NCI-H526 (cell line): ENCODE data around the gene MTG2.
A peak's percentile ranks its signal among the peaks of the same experiment; 100 is the strongest.

Experiments used
- DNase-seq, 2 experiments: peaks; one replicate each; lab custom pipeline; 2025; lab: John Stamatoyannopoulos, UW

The MTG2 gene

DNA sequence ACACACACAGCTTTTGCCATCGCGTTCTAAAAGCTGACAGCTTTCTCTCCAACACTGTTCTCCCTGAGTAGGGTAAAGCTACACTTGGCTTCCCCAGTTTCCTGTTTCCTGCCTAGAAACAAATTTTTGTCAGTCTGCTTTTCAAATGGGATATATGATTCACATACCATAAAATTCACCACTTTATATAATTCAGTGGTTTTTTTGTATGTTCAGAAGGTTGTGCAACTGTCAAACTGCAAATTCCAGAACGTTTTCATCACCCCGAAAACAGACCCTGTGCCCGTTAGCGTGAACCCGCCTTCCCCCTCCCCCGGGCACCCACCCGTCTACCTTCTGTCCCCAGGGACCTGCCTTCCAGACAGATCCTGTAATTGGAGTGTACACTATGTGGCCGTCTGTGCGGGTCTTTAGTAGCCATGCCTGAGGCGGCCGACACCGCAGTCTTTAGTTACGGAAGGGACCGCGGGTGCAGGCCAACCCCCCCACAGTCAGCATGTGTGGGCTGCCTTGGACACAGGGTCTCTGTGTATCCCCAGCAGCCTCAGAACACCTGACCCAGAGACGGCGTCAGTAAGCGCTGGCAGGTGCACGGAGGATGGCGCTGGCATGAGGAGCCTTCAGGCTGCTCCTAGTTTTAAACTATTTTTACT is 20.7 kb downstream of the MTG2 start:
- peak in 1 of 2 experiments; percentile 79 for DNase-seq

DNA sequence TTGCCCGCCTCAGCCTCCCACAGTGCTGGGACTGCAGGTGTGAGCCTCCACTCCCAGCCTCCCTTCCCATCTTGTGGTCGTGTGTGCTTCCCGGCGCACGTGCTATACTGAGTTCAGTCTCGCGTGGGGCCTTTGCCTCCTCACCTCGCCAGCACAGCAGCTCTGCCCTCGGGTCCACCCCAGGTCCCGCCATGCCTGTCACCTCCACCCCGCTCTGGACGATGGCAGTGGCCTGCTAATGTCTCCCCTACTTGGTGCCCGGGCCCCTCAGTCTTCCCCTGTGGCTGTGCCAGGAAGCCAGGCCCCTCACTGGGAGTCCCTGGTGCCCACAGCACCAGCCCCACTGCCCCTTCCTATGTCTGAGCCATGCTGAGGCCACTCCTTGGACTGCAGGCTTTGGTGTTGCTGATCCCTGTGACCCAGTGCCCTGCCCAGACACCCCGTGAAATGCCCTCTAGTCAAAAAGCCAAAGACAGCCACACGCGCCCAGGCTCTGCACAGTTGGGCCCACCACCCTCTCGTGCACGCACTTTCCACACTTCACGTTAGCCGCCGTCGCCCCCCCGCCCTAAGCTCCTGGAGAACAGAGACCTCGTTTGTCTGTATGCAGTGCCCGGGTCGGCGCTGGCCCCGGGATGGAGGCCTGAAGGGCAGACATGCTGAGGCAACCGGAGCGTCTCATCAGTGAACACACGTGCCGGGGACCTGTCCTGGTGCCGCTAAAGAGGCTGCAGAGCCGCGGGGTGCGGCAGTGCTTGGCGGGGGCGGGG is 23.0 kb downstream of the MTG2 start:
- no peak for DNase-seq

DNA sequence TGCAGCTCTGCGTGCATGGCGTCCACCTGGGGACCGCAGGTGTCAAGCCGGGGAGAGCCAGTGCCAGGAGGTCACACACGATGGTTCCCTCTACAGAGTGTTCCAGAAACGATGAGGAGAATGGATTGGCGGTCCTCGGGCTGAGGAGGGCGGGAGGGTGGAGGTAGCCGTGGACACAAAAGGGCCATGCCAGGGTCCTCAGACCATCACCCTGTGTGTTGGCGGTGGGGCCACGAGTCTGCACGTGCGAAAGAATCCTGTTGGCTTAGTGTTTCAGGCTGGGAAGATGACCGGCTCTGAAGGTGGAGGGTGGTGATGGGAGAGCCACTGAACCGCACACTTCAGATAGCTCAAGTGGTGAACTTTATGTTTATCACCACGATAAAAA is 23.6 kb downstream of the MTG2 start:
- no peak for DNase-seq

DNA sequence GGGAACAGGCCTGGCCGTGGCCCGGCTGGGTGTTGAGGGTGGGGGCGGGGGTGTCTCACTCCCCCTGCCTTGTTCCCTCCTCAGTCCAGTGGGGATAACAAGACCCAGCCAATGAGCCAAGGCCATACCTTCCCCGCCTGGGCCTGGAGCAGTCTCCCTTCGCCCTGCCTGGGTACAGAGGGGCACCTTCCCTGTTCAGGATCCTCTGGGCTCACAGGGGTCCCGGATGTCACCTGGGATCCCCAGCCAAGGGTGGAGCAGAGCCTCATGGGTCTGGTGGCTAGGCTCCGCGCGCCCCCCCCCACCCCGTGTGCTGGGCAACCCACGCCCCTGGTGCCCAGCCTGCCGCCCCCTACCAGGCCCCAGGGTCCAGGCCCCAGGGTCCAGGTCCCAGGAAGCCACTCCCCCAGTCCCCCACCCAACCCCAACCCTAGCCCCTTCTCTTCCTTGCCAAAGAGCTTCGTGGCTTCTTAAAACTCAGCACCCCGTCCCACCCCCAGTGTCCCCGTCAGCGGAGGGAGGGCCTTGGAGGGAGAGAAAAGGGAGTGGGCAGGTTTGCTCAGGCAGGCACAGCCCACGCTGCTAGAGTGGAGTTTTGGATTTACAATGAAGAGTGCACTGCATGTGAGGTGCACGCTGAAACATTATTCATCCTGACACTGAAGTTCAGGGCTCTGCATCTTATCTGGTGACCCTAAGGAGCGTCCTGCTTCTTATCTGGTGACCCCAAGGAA is 25.4 kb downstream of the MTG2 start:
- no peak for DNase-seq

DNA sequence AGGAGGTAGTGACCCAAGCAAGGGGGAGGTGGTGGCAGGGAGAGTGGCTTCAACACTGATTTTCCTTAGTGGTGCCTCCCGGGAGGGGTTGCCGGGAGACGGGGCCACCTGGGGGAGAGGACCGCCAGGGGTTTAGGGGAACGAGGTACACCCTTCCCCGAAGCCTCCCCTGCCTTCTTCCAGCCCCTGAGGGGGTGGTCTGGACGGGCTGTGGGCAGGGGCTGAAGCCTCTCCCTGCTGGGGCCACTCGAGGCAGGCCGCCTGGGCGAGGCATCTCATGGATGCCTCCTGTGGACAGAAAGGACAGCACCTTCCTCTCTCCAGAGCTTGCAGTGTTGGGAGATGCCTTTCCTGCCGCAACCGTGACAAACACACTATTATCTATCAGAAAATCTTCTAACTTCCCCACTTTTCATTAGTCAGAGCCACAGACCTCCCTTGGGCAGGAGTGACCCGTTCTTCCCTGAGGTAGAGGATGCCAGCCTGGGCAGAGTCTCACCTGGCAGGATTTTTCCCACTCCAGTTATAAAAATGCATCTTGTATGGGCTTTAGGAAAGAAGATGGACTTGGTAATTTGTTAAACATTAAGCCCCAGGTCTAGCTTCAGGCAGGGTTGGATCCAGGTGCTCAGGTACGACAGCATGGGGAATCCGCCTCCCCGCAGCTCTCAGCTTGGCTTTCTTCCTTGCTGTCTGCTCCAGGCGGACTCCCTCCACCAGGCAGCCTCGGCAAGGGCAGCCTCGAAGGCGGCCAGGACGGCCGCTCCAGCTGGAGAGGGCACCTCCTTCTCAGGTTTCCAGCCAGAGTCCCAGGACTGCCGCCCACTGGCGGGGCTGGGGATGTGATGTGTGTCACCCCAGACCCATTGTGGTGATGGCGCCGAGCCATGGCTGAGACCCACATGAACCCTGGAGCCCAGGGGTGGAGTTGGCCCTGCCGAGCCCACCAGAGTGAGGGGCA is 26.2 kb downstream of the MTG2 start:
- DNase-seq = peak in 1 of 2 experiments; percentile 60

DNA sequence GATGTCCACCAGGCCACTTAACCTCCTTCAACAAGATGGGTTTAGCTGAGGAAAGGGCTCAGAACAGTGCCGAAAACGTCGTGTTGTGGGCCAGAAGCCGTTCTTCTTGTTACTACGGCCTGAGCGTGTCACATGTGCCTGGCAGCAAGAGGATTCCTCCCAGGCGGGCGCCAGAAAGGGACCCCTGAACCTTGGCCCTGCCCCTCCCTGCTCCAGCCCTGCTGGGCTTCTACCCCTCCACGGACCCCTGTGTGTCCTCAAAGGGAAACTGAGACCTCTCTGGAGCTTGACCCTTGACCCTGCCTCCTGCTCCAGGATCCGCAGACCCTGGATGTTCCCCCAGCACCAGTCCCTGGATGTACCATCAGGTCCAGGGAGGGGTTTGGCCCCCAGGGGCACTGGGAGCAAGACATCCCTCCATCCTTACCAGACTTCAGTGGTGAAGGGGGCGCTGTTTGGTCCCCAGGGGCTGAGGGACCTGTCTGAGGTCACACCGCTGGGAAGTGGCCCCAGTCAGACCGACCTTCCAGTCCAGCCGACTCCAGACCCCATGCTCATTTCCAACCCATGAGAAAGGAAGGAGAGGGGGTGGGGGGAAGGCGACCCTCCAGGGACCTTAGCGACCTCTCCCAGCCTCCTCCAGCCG is 27.1 kb downstream of the MTG2 start:
- no peak for DNase-seq

DNA sequence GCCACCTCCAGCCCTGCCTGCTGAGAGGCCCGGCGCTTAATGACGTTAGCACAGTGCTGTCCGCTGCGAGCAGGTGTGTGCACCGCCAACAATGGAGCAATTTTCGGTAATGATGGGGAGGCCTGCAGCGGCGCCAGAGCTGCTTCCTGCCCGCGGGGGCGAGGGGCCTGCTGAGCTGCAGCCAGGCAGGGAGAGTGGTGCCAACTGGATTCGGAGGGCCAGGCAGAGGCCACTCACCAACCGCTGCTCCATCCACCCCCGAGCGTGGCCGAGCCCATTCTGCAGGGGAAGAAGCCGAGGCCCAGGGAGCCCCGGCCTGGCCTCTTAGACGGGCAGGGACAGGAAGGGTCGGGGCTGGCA is 27.6 kb downstream of the MTG2 start:
- peak in 1 of 2 experiments; percentile 62 for DNase-seq

DNA sequence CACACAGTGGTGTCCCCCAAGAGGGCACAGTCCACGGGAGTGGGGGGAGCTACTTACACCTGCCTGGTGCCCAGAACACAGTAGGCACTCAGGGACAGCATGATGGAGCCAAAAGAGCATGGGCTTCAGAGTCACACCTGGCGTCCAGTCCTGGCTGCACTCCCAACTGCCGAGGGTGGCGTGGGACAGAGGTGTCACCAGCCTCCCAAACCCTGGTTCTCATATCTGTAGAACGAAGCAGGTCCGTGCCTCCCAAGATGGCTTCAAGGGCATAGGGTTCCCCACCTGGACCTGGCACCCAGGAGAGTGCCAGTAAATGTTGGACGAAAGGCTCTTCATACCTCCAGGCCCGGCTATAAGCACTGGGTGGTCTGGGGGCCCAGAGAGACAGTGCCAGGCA is 28.4 kb downstream of the MTG2 start:
- no peak for DNase-seq

DNA sequence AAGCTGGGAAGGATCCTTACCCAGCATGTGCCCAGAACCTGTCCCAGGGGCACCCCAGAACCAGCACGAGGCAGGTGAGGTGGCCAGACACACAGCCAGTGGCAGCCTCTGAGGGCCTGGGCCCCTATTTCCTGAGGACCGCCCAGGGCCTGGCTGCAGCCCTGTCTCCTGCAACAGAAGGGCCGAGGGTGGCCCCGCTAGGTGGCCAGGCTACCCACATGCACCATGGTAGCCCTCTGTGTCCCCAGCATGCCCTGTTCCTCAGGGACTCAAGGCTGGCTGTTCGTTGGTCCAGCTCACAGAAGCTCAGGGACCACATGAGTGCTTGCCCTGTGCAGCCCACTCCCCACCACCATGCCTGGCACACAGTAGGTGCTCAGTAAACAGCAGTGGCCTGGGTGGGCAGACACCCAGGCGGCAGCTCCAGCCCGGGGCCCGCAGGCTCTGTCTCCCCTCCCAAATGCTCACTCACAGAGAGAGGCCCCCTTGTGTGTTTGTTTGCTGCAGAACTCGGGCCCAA is 29.0 kb downstream of the MTG2 start:
- DNase-seq = no peak

DNA sequence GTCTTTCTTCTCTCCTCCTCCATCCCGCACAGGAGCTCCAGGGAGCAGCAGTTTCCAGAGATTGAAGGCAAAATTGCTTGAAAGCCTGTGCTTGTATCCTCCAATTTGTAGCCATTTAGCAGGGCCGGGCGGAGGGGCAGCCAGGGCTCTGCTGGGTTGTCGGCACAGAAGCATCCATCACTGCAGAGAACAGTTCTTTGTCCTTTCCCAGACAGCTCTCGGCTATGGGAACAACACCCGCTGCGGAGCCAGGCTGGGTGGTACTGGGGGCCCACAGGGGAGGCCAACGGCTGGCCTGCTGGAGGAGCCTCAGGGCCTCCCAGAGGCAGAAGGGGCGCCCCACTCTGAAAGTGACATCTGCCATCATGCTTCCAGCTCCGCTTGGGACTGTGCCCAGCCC is 29.5 kb downstream of the MTG2 start:
- DNase-seq = peak in 1 of 2 experiments; percentile 29

DNA sequence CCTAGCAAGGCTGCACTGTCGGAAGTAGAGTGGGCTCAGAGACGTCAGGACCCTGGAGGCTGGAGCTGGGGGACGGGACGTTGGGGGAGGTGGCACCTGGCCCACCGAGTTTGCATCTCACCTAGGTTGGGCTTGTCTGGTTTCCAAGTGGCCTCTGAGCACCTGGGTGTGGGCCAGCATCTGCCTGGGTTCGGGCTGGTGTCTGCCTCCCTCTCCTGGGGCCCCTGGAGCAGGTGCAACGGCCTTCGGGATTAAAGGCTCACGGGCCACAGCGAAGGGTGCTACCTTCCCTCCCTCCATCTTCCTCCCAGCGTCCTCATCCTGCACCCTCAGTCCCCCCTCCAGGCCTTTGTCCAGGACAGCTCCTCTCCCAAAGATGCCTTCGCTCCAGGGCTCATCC is 31.2 kb downstream of the MTG2 start:
- DNase-seq = peak in 1 of 2 experiments; percentile 79

DNA sequence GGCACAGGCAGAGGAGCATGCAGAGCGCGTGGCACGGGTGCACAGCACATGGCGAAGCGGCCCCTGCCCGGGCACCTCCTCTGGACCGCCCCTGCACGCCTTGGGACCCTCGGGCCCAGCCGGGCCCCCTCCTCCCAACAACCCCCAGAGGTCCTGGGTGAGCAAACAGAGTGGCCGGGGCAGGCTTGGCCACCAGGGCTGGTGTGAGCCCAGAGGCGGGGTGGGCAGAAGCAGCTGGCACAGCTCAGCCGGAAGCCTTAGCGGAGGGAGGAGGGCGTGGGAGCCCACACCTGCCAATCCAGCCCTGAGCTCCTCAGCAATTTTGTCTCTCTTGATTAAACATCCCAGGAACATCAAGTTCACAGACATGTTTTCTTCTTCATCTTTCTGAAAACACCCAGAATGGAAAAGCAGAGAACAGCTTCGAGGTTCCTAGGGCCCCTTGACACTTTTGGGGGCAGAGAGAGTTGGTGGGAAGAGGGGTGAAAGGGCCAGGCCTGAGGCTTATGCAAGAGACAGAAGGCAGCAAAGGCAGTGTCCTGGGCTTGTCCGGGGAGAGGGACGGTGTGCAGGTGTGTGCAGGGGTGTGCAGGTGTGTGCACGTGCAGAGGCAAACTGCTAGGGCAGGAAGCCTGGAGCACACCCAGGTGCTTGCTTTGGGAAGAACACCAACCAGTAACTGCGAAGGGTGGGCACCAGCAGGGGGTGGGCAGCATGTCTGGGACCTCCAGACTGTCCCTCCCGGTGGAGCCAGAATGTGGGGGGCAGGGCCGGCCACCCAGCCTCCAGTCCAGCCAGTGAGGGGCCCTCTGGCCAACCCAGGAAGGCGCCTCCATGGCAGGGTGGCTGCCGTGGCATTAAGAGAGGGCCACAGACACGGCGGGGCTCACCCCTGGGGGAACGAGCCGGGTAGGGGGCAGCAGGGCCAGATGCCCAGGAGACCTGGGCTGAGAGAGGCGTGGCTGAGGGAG is 32.5 kb downstream of the MTG2 start:
- no peak for DNase-seq

DNA sequence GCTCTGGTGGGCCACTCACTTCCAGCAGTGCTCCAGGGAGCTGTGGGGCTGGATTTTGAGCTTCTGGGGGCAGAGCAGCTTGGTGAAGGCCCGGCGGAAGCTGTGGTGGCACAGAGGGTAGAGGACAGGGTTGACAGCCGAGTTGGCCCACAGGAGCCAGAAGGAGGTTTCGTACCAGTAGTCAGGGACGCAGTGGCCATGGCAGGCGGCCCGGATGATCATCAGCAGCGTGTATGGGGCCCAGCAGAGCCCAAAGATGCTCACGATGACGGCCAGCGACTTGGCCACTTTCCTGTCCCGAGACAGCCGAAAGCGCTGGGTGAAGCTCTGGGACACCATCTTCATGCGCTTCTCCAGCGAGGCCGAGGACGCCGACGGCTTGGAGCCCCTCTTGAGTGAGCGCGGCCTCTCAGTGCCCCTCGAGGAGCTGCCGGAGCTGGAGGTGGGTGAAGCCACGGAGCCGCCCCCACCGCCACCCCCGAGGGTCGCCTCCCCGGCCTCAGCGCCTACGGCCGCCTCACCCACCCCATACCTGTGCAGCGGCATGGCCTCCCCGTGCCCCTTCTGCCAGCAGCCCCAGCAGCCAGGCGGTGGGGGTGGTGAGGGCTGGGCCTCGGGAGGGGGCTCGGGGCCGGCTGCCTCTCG is 33.3 kb downstream of the MTG2 start:
- DNase-seq = no peak

DNA sequence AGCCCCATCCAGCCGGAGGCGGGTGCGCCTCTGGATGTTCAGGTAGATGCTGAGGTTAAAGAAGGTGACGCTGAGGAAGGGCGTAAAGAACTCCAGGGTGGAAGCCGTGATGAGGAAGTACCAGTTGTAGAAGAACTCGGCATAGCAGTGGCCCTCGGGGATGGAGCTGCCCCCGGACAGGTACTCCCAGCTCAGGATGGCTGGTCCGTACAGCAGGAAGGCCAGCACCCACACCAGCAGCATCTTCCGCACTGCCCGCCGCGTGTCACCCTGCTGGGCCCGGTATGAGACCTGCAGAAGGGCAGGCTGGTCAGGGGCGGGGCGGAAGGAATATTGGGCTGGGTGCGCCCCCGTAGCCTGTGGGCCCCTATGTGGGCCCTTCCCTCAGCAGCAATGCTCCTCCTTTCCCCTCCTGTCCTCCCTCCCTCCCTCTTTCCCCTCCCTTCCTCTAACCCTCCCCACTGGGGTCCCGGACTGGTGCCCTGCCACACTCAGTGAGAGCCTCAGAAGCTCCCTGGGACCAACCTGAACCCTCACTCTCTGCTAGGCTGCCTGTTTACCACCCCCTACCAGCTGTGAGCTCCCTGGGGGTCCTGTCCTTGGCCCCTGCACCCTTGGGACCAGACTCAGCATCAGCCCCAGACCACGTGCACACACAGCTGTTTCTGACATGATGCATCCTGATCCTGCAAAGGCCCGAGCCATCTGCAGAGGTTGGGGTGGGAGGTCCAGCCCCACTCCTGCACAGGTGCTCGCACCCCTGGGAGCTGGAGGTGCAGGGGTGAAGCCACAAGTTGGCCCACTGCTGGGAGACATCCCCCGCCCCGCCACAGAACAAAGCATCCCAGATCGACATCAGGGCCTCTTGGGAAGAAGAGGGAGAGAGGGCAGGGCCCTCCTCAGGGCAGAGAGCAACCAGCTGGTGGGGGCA is 34.1 kb downstream of the MTG2 start:
- DNase-seq = no peak

DNA sequence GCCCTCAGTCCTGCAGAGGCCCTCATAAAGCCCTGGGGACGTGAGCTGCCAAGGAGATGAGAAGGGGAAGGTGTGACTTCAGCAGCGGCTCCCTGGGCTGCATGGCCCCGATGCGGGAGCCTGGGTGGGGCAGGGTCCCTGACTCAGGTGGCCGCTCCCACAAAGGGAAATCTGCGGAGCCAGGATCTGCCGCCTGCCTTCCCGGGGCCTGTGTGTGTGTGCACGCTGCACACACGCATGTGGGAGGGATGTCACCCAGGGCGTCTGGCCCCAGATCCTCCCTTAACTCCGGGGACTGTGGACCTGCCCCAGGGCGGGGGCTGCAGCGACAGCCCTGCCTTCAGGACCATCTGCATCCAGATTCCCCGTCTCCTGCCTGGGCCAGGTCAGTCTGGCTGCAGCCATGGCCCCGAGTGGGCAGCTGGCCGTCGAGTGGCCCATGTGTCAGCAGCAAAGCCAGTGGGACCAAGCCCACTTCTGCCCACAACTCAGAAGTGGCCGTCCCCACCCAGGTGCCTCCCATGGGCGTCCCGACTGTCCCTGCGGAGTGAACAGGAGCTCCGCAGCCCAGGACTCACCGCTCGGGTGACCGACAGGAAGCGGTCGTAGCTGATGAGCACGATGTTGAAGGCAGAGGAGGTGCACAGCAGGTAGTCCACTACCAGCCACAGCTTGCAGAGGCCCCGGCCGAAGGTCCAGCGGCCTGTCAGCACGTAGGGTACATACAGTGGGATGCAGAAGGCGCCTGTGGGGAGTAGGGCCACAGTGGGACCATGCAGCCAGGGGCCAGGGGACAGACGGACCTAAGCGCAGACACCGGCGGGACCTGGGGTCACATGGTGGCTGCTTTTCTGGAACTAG is 35.3 kb downstream of the MTG2 start:
- no peak for DNase-seq

DNA sequence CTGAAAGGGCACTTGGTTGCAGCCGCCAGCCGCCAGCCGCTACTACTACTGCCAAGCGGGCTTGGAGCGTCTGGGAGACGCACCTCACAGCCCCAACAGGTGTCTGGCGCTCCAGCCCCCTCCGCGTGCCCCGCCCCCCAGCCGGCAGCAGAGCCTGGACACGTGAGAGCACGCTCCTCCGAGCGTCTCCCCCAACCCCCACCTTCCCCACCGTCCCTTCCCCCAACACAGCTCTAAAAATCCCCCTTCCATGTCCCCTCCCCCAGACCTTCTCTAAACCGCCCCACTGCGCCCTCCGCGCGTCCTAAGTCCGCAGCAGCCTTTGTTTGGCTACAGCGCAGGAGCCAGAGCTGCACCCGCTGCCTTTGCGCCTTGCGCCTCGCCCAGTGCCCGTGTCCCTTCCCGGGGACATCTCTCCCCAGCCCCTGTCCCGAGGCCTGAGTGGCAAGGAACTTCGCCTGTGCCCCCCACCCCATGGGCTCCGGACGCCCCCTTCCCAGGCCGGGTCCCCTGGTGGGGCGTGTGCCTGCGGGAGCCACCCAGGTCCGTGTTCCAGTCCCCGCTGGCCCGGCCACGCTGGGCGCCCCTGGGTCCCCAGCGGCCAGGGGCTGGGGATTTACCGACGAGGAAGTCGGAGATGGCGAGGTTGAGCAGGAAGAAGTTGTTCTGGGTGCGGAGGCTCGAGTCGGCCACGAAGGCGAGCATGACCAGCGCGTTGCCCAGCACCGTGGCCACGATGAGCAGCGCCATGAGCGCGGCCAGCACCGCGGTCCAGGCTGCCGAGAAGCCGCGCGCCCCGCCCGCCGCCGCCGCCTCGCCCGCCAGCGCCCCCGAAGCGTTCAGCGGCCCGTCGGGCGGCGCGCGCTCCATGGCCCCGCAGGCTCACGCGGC is 36.5 kb downstream of the MTG2 start:
- DNase-seq = peak in 1 of 2 experiments; percentile 91
